HG03025 (cell line): ENCODE results near the gene TFCP2L1.
"Not testable (repeated sequence)": the region's sequence is repeated elsewhere in the genome, so short reads cannot be mapped to it uniquely, and the experiment has no call there.

Experiments used
- ATAC-seq: cut with Tn5 transposase; IDR thresholded peaks from one replicate; pipeline ENCODE4 v1.9.1; 2021; ENCODE audit warnings: mild to moderate bottlenecking, moderate library complexity; ENCODE audit not compliant: unreplicated experiment, low FRiP score

TFCP2L1 gene

DNA sequence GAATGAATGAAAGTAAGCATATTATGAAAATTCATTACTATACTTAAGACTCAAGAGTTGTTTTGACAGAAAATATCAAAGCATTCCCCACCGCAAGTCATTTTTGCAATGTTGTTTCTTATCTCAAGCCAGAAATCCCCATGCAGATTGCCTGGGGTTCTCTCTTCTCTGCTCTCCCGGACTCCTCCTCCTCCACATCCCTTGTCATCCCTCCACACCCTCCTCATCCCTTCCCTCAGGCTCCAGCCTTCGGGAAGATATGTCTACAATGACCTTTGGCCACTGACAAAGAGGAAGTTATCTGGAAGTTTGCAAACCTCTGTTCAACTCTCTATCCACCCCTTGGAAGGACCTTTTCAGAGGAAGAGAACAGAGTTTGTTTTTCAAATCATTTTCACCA is 11.9 kb downstream of the TFCP2L1 start:
- no peak for ATAC-seq

DNA sequence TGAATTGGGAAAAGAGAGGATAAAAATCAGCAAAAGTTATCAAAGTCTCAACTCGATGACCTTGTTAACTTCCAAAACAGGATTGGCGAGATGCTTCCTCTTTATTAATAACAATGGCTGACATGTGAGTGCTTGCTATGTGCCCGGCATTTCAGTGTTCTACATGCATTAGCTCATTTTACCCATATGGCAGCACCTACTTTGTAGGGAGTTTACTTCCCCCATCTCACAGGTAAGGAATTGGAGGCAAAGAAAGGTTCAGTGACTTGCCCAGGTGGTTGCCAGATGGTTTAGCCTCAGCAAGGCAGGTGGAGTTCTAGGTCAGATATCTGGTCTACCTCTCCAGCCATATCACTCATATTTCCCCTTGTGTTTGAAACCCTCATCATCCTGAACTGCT is 12.4 kb downstream of the TFCP2L1 start:
- no peak for ATAC-seq

DNA sequence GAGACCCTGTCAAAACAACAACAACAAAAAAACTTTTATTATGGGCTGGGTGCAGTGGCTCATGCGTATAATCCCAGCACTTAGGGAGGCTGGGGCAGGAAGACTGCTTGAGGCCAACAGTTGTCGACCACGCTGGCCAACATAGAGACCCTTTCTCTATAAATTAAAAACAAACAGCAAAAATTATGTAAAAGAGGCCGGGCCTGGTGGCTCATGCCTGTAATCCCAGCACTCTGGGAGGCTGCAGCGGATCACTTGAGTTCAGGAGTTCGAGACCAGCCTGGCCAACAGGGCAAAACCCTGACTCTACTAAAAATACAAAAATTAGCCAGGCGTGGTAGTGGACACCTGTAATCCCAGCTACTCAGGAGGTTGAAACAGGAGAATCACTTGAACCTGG is 15.6 kb downstream of the TFCP2L1 start:
- ATAC-seq: not testable (repeated sequence)

GRCh38 chr2:121266543-121267106 is 18.4 kb downstream of the TFCP2L1 start:
- no peak for ATAC-seq

DNA sequence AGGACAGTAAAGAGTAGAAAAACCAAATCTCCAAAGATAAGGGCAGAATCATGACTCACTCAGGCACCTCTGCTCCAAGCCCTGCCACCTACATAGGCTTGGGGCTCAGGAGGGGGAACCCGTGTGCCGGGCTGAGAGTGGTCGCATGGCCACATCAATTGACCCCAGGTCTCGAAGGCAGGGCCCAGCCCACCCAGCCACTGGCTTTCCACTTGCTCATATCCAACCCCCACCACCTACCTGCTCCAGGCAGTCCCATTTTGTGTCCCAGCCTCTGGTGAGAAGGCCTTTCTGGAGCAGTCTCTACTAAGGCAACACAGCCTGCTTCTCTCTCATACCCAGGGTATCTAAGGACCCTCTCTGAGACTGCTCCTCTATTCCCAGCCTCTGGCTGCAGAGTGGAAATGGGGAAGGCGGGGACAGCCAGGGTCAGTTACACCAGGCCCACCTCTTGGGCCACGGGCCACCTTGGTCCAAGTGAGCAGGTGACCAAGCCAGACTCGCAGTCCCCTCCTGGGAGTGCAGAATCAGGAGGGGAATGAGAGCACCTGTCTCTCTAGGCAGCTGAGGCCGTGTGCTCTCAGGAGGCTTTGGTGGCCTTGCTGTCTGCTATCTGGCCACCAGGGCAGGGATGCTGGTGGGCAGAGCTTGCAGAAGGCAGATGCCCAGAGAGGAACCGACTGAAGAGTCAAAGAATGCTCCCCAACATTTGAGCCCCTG is 20.8 kb downstream of the TFCP2L1 start:
- no peak for ATAC-seq

GRCh38 chr2:121260370-121261154 is 24.4 kb downstream of the TFCP2L1 start:
- ATAC-seq: no peak

DNA sequence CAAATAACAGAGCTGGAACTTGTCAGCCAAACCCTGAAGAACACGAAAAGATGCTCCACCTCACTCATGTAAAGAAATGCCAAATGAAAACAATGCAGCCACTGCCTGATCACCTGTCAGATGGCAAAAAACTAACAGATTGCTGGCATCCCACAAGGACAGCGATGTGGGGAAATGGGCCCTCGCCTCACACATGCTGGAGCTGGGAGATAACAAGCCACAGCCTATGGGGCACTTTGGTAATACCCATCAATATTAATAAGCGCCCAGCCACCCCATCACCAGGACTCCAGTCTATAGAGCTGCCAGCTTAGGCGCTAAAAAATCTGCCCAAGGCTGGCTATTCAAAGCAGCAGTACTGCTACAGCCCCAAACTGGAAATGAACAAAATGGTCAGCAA is 27.0 kb downstream of the TFCP2L1 start:
- no peak for ATAC-seq

GRCh38 chr2:121257480-121257840 is 27.5 kb downstream of the TFCP2L1 start:
- no peak for ATAC-seq

- no peak for ATAC-seq
These were observed 28.1 kb downstream of the TFCP2L1 start for GRCh38 chr2:121256720-121257479.

GRCh38 chr2:121255358-121255757 is 29.6 kb downstream of the TFCP2L1 start:
- ATAC-seq: no peak

DNA sequence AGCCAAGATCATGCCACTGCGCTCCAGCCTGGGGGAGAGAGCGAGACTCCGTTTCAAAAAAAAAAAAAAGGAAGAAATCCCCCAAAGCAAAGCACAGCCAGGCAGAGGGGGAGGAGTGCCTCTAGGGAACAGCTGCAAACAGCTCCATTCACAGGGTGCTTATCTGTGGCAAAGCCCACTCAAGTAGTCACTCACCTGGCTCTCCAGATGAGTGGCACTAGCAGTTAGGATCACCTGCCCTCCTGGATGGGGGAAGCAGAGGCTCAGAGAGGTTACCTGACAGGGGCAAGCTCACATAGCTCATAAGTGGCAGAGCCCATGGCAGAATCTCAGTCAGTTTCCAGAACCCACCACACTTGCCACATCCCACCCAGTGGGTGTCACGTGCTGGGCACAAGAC is 30.3 kb downstream of the TFCP2L1 start:
- ATAC-seq: no peak

DNA sequence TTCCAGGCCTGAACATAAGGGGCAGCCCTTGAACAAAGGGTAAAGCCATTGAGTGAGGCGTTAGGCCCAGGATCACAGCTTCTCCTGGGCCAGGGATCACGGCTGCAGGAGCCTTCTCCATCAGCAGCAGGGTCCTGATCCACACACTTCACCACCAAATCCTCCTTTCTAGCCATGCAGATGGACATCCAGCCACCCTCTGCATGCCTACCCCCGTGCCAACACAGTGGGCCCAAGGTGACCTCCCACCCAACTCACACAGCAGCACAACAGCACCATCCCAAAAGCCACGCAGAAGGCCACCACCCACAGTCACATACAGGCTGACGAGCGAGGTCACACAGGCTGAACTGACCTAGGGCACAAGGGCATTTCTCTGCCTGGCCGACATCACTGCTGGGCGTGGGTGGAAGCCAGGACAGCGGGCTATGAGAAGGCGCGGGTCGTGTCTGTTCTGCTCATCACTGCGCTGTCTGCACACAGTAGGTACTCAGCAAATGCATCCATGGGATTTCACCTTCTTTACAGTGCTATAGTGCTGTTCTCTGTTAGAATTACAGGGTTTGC is 31.2 kb downstream of the TFCP2L1 start:
- no peak for ATAC-seq

- ATAC-seq: no peak
These were observed 31.9 kb downstream of the TFCP2L1 start for GRCh38 chr2:121253021-121253673.

- ATAC-seq: no peak
These were observed 33.5 kb downstream of the TFCP2L1 start for GRCh38 chr2:121251497-121251896.

DNA sequence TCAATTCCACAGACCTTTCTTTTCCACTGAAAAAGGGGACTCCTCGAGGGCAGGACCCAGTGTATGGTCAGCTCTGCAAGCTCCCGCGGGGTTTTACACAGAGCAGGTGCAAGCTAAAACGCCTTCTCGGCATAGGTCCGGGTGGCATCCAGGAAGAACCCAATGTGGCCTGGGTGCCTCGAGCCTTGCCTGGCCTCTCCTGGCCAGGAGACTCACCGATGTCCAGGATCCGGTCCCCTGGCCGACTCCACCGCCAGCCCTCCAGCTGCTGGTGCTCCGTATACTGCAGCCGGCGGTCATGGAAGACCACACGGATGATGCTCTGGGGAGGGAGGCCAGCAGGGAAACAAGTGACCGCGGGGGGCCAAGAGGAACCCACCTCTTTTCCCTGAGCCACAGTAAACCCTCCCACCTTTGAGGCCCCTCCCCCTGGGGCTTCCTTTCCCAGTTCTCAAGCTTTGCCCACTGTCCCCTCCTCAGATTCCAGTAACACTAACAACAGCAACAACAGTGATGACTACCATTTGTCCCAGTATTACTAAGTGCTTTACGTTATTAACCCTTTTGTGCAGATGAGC is 36.1 kb downstream of the TFCP2L1 start:
- ATAC-seq: no peak

GRCh38 chr2:121247971-121248370 is 37.0 kb downstream of the TFCP2L1 start:
- no peak for ATAC-seq

DNA sequence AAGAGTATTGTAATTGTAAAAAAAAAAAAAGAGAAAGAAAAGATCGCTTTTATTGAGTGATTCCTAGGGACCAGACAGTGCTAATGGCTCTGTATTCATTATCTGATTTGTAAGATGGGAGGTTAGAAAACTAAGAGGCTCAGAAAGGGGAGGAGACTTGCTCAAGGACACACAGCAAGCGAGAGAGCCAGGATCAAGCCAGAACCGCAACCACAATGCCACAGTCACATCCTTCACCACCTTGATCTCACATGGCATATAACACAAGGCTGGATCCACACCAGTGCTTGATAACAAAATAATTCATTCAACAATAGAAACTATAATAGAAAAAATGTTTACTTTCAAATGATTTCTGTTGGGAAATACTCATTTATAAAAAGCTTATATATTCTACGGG is 37.5 kb downstream of the TFCP2L1 start:
- no peak for ATAC-seq

DNA sequence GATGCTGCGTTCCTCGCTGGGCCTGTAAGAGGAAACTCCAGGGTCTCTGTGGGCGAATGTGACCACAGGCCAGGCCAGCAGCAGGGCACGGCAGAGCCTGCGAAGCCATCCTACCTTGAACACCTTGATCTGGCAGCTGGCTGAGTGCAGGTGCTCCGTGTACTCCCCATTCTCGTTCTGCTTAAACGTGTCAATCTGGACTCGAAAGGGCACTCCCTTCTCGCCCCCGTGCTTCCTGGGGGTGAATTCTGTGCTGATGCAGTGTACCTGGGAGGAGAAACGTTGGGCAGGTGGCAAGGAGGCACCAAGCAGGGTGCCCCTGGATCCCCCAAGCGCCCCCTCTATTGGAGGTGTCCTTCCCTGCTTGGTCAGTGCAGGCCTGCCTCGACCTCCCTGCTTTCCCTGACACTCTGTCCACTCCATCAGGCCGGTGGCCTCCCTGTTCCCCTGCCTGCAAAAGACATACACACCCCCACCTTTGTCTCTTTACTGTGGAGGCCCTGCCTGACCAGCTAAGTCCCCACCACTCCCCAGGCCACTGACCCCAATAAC is 38.2 kb downstream of the TFCP2L1 start:
- ATAC-seq: no peak

GRCh38 chr2:121245913-121246312 is 39.1 kb downstream of the TFCP2L1 start:
- ATAC-seq: no peak
